NT2/D1 (cell line): Measurements from ENCODE around the gene NES.

Experiments
- SUZ12 ChIP-seq: IDR thresholded peaks from 2 replicates; pipeline ENCODE4 v1.6.1; 2011; ENCODE audit not compliant: insufficient read length, insufficient read depth; ENCODE audit errors: extremely low read depth
- YY1 ChIP-seq: IDR thresholded peaks from 2 replicates; pipeline ENCODE4 v1.6.1; 2011; ENCODE audit not compliant: insufficient read length, insufficient read depth
- ZNF274 ChIP-seq: IDR thresholded peaks from 2 replicates; pipeline ENCODE4 v1.6.1; 2011; ENCODE audit warnings: mild to moderate bottlenecking, low read depth, low read length

GRCh38 chr1:156709757-156710489 is 32.7 kb upstream of the NES start:
- TF ChIP-seq ZNF274 (no peak), YY1 (no peak), SUZ12 (no peak)
